Left lung (tissue), 10 donors: ENCODE results near the gene TLE6. TPM values are rescaled to one million over a fixed set of nuclear protein-coding genes. Genes with fewer than 3 reads are reported as not detected.
A peak's percentile ranks its signal among the peaks of the same experiment; 100 is the strongest.
"Not testable (repeated sequence)": the region's sequence is repeated elsewhere in the genome, so short reads cannot be mapped to it uniquely, and the experiment has no call there.

Experiments used
- ATAC-seq: fragments of 200-7000 bp; cut with Tn5 transposase; one replicate; pipeline ENCODE4 v1.9.1; 2020; ENCODE audit warnings: moderate library complexity
- DNase-seq, 4 donors: peaks; one replicate each; pipeline ENCODE4 v3.0.0-alpha.2; 2013 to 2020
- H3K27ac ChIP-seq, 2 donors: fragments of 200-600 bp; sonication (generic) in 1 of 2; one replicate each; pipeline versions ENCODE4 v1.5.0 to v1.8.0; 2020 to 2021
- H3K27me3 ChIP-seq, 2 donors: fragments of 200-600 bp; sonication (generic) in 1 of 2; one replicate each; pipeline versions ENCODE4 v1.5.0 to v1.8.0; 2020 to 2021
- H3K36me3 ChIP-seq, 2 donors: fragments of 200-600 bp; sonication (generic) in 1 of 2; one replicate each; pipeline versions ENCODE4 v1.5.0 to v1.8.0; 2020 to 2021
- H3K4me1 ChIP-seq, 2 donors: fragments of 200-600 bp; one replicate each; pipeline ENCODE4 v1.8.0; 2021
- H3K4me3 ChIP-seq, 2 donors: fragments of 200-600 bp; sonication (generic) in 1 of 2; one replicate each; pipeline versions ENCODE4 v1.5.0 to v1.8.0; 2020 to 2021; ENCODE audit warnings: mild to moderate bottlenecking in 1 of 2
- H3K9me3 ChIP-seq, 2 donors: fragments of 200-600 bp; sonication (generic) in 1 of 2; one replicate each; pipeline versions ENCODE4 v1.5.0 to v1.8.0; 2020 to 2021
- intact Hi-C, 2 donors: fragments of 100-400 bp; cut with DNase I; formaldehyde crosslinking; loops; one replicate each; pipeline versions ENCODE4 v1.11.2 to v1.14.2; 2022
- polyA plus RNA-seq, 6 donors: library from polyadenylated mRNA; unstranded; fragments of 120-200 nt; gene quantifications; one replicate each; pipeline ENCODE4 v1.2.1, GENCODE V29; 2013; ENCODE audit not compliant: insufficient read length in 6 of 6
- total RNA-seq, 2 donors: library from RNA; stranded (reverse); fragmentation: NEBNext Ultra II Directional; extraction: Animal tissue kit (Norgen Biotek cat#: 25700); gene quantifications; one replicate each; pipeline ENCODE4 v1.2.1, GENCODE V29; 2021
- TF ChIP-seq, protein P1 (sequence below), 2 donors: fragments of 200-600 bp; sonication (generic) in 1 of 2; IDR thresholded peaks; one replicate each; pipeline versions ENCODE4 v1.5.0 to v1.8.0; 2021; ENCODE audit warnings: antibody characterized with exemption in 2 of 2
- donor health status: DM: no; HTN: yes; CAD: no.
- donor health status: DM: no; HTN: no; CAD: no.

TLE6 gene
- total and polyA plus RNA-seq, 8 donors: 3.3 to 16.0 (median 10.5) TPM

DNA sequence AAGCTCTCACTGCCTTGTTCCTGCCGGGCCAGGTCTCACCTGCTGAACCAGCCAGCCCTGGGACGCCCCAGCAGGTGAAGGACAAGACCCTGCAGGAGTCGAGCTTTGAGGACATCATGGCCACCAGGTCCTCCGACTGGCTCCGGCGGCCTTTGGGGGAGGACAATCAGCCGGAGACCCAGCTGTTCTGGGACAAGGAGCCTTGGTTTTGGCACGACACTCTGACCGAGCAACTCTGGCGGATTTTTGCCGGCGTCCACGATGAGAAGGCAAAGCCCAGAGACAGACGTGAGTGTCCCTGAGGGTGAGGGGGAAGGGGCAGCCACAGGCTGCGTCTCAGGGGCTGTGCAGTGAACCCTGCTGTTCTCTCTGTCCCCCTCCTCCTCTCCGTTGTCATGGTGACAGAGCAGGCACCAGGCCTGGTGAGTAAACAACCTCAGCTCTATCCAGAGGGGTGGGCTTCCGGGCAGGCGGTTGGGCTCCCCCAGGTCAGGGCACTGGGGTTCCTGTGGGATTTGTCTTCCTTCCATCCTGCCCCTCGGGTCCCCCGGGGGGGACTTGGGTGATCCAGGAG, 9.7 kb downstream of the TLE6 start:
- no peak overlapping the region for H3K4me3 ChIP-seq
- intact Hi-C loops: no loop called here
- peak in 2 of 4 donors; percentile 62 to 83 for DNase-seq
- H3K4me1 ChIP-seq: peaks cover 18 to 21% of the 10 kb centered on the region in 2 donors
- H3K27ac ChIP-seq: no peak overlapping the region
- peaks cover 0 to 29% of the 10 kb centered on the region in 2 donors for H3K27me3 ChIP-seq
- ATAC-seq: no peak
- no peaks in the 10 kb centered on the region for H3K36me3 ChIP-seq
- TF ChIP-seq, protein P1, sequence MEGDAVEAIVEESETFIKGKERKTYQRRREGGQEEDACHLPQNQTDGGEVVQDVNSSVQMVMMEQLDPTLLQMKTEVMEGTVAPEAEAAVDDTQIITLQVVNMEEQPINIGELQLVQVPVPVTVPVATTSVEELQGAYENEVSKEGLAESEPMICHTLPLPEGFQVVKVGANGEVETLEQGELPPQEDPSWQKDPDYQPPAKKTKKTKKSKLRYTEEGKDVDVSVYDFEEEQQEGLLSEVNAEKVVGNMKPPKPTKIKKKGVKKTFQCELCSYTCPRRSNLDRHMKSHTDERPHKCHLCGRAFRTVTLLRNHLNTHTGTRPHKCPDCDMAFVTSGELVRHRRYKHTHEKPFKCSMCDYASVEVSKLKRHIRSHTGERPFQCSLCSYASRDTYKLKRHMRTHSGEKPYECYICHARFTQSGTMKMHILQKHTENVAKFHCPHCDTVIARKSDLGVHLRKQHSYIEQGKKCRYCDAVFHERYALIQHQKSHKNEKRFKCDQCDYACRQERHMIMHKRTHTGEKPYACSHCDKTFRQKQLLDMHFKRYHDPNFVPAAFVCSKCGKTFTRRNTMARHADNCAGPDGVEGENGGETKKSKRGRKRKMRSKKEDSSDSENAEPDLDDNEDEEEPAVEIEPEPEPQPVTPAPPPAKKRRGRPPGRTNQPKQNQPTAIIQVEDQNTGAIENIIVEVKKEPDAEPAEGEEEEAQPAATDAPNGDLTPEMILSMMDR (IDR thresholded peaks at IDR 0.05): no peak
- no peaks in the 10 kb centered on the region for H3K9me3 ChIP-seq

DNA sequence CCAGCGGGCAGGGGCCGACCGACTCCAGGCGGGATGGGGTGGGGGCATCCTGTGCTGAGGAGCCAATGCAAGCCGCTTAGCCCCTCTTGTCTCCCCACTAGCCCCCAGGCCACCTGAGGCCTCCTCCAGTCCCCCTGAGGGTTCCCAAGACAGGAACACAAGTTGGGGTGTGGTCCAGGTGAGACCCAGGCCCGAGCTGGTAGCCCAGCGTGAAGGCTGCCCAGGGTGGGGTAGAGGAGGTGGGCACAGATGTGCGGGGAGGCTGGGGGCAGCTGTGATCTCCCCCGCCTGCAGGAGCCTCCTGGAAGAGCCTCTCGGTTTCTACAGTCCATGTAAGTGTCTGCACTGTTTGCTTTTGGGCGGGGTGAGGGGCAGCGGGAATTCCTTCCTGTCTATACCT, 10.4 kb downstream of the TLE6 start:
- H3K9me3 ChIP-seq: no peaks in the 10 kb centered on the region
- no peak for DNase-seq
- peaks cover 0 to 24% of the 10 kb centered on the region in 2 donors for H3K27me3 ChIP-seq
- TF ChIP-seq, protein P1 (IDR thresholded peaks at IDR 0.05): no peak
- no peak for ATAC-seq
- peaks cover 14 to 17% of the 10 kb centered on the region in 2 donors for H3K4me1 ChIP-seq
- intact Hi-C loops: no loop called here
- no peaks in the 10 kb centered on the region for H3K36me3 ChIP-seq
- no peak overlapping the region for H3K27ac ChIP-seq
- H3K4me3 ChIP-seq: no peak overlapping the region

DNA sequence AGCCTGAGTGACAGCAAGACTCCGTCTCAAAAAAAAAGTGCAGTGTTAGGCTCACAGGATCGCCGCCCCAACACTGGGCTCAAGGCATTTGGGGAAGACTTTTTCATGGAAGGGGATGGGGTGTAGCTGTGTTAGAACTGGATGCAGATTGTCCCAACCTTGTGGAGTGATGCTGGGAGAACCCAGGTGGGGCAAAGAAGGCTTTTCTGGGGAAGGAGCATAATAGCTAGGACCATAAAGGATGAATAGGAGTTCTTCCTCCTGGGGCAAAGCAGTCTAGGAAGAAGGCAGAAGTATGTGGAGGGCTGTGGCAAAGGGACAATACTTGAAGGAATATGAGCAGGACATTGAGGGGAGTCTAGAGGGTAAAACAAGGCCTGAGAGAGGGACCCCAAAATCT, 11.2 kb downstream of the TLE6 start:
- no peak overlapping the region for H3K4me3 ChIP-seq
- no peak for DNase-seq
- no peak for ATAC-seq
- H3K27ac ChIP-seq: no peak overlapping the region
- TF ChIP-seq, protein P1 (IDR thresholded peaks at IDR 0.05): no peak
- peaks cover 6 to 9% of the 10 kb centered on the region in 2 donors for H3K4me1 ChIP-seq
- no peaks in the 10 kb centered on the region for H3K36me3 ChIP-seq
- H3K9me3 ChIP-seq: no peaks in the 10 kb centered on the region
- peaks cover 0 to 16% of the 10 kb centered on the region in 2 donors for H3K27me3 ChIP-seq
- intact Hi-C loops: no loop called here

DNA sequence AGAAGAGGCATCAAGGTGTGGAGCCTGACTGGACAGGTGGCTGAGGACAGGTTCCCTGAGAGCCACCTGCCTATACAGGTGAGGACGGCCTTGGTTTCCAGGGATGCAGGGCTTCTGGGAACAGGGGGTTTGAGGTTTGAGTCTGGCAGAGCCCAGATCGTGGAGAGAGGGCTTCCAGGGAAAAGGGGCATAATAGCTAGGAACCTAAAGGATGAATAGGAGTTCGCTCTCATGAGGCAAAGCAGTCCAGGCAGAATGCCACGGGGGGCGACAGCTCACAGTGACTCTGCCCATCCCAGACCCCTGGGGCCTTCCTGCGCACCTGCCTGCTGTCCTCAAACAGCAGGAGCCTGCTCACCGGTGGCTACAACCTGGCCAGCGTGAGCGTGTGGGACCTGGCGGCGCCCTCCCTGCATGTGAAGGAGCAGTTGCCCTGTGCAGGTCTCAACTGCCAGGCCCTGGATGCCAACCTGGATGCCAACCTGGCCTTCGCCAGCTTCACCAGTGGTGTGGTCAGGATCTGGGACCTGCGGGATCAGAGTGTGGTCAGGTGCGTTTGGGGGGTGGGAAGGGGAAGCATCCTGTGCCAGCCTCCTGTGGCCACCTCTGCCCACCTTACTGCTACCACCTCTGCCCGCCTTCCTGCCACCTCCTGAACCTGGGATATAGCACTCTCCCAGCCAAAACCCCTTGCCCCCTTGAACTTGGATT, 12.0 kb downstream of the TLE6 start:
- Histone ChIP-seq H3K4me1 (peaks cover 0 to 2% of the 10 kb centered on the region in 2 donors), H3K9me3 (no peaks in the 10 kb centered on the region), H3K27me3 (peaks cover 0 to 8% of the 10 kb centered on the region in 2 donors), H3K27ac (no peak overlapping the region), H3K4me3 (no peak overlapping the region), H3K36me3 (no peaks in the 10 kb centered on the region)
- TF ChIP-seq, protein P1 (IDR thresholded peaks at IDR 0.05): no peak
- no peak for ATAC-seq
- DNase-seq: no peak
- intact Hi-C loops: no loop called here

DNA sequence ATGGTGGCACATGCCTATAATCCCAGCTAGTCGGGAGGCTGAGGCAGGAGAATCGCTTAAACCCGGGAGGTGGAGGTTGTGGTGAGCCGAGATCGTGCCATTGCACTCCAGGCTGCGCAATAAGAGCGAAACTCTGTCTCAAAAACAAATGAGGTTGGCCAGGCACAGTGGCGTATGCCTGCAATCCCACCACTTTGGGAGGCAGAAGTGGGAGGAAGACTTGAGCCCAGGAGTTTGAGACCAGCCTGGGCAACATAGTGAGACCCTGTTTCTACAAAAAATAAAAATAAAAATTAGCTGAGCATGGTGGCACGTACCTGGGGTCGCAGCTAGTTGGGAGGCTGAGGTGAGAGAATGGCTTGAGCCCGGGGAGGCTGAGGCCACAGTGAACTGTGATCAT, 15.0 kb downstream of the TLE6 start:
- H3K9me3 ChIP-seq, H3K4me1 ChIP-seq, ATAC-seq, DNase-seq, H3K27me3 ChIP-seq, intact Hi-C loops, H3K4me3 ChIP-seq, H3K27ac ChIP-seq, H3K36me3 ChIP-seq: not testable (repeated sequence)
